NCI-H146 (cell line): Measurements from ENCODE around the gene DIAPH2.
A peak's percentile ranks its signal among the peaks of the same experiment; 100 is the strongest.

Experiments
- DNase-seq: peaks from one replicate; lab custom pipeline; 2025; lab: John Stamatoyannopoulos, UW

Gene DIAPH2

GRCh38 chrX:97057349-97057909 is 372.8 kb downstream of the DIAPH2 start:
- DNase-seq, result peak; percentile 80

- no peak for DNase-seq
These were observed 375.4 kb downstream of the DIAPH2 start for GRCh38 chrX:97060020-97060419.

DNA sequence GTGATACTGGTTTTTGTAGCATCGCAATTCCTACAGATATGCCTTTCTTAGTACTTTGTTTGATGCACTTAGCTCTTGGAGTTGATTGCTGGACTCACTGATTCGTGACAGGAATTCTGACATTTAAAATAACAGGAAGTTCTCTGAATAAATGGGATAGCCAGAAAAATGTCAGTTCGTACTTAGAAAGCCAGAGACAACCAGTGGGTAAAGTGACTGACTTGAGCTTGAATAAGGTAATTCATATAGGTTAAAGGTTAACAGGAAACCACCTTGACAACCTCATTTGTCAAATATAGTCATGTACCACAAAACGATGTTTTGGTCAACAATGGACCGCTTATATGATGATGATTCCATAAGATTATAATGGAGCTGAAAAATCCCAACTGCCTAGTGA is 380.4 kb downstream of the DIAPH2 start:
- DNase-seq, result no peak

DNA sequence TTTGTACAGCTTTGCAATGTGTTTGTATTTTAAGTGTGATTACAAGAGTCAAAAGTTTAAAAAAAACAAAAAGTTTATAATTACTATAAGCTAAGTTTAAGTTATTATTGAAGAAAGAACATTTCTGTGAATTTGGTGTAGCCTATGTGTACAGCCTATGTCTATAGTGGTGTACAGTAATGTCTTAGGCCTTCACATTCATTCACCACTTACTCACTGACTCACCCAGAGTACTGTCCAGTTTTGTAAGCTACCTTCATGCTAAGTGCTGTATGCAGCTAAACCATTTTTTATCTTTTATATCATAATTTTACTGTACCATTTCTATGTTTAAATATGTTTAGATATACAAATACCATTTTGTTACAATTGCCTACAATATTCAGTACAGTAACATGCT is 381.3 kb downstream of the DIAPH2 start:
- DNase-seq, result no peak

GRCh38 chrX:97066381-97066780 is 381.7 kb downstream of the DIAPH2 start:
- no peak for DNase-seq

- no peak for DNase-seq
These were observed 385.7 kb downstream of the DIAPH2 start for GRCh38 chrX:97070346-97070745.

DNA sequence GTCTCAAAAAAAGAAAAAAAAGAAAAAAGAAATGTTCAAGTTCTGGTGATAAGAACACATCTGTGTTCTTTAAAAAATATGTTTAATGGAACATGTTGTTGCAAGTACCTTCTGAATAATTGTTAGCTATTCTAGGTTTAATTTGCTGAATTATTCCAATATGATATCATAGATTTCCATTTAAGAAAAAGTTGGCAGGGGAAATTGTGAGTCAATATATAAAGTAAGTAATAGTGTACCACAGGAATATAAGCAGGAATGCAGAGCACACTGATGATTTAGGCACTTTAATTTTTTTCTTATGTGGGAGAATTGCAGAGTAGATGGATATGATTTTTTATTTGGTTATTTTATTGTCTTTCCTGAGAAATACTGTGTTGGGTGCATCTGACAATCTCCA is 389.8 kb downstream of the DIAPH2 start:
- no peak for DNase-seq

GRCh38 chrX:97089116-97089515 is 404.5 kb downstream of the DIAPH2 start:
- DNase-seq, result no peak

DNA sequence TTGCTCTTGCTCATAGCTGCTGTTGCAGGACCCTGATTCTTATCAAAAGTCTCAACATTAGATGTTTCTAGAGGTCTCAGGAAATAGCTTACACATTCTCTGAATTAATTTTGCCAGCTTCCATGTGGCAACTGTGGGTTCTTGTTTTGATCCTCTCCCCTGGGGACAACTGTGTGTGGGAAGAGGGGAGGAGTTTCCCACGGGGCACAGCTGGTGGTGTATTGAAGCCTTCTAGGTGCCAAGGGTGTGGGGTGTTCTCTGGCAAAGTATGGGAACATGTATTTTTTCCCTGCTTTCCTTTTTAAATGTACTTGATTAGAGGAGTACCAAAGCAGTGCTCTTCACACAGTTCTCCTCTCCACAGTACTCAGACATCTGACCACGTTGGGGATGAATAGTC is 411.7 kb downstream of the DIAPH2 start:
- no peak for DNase-seq

DNA sequence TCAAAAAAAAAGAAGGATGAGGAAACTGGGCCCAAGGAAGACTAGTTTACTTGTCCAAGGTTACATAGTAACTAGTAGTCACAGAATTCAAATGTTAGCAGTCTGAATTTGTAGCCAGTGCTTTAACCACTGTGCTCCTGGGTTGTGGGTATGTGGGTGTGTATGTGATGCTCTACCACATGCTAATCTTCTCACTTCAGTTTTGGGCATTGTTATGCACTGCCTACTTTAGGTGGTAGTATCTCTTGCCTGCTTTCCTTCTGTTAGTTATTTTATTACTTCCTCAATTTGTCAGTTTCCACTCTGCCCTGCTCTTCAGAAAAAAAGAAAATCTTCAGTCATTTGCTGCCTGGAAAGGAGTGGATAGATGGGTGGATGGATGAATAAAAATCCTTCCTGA is 418.3 kb downstream of the DIAPH2 start:
- DNase-seq, result no peak

DNA sequence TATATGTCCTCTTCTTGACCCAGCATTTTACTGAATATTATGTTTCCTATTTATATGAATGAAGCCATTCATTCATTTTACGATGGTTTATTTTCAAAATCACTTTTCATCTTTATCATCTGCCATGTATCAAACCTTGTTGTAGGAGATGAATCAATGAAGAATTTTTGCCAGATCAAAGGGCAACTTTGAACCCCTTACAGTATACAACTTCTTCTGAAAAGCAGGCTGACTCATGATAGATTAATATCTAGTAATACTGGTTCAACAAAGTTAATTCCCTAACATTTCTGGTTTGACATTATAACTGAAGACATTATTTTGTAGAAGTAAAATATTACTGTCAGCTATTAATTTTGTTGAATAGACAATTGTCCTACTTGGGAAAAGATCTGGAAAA is 425.1 kb downstream of the DIAPH2 start:
- DNase-seq, result no peak

DNA sequence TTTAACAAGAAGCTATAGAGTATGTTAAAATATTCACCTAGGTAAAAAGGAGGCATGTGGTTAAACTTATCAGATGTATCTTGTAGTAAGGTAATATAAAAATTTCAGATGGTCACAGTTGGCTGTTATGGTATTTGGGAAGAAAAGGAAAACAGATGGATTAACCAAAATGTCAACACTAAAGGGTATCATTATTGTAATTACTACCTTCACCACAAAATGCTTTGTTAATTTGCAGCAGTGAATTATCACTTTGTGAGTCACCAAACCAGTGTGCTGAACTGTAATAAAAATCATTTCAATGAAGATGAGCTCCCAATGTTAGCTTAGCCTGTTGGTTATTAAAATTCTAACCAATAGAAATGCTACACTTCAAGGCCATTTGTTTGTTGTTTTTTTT is 432.9 kb downstream of the DIAPH2 start:
- DNase-seq, result peak; percentile 79

GRCh38 chrX:97119474-97120109 is 434.9 kb downstream of the DIAPH2 start:
- DNase-seq, result peak; percentile 34

GRCh38 chrX:97123001-97123400 is 438.4 kb downstream of the DIAPH2 start:
- DNase-seq, result no peak

- no peak for DNase-seq
These were observed 441.4 kb downstream of the DIAPH2 start for GRCh38 chrX:97126020-97126419.

- no peak for DNase-seq
These were observed 448.2 kb downstream of the DIAPH2 start for GRCh38 chrX:97132664-97133415.

- no peak for DNase-seq
These were observed 461.3 kb downstream of the DIAPH2 start for GRCh38 chrX:97145934-97146333.

- no peak for DNase-seq
These were observed 471.2 kb downstream of the DIAPH2 start for GRCh38 chrX:97155816-97156215.

GRCh38 chrX:97158269-97158668 is 473.6 kb downstream of the DIAPH2 start:
- peak; percentile 52 for DNase-seq

GRCh38 chrX:97159916-97160800 is 475.5 kb downstream of the DIAPH2 start:
- no peak for DNase-seq

DNA sequence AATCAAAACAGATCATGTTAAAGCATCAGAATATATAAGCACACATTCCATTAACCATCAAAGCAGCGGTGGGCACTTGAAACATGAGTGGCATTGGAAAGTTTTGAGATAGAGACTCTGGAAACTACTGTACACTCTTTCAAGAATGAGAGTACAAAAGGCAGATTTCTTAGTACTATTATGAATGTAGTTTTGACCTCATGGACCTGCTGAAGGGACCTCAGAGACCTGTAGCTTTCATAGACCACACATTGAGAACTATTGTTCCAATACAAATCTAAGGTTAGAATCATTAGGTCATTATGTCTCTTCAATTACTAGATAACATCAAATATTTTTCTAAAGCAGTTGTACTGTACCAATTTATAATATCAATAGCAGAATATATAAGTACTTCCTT is 482.7 kb downstream of the DIAPH2 start:
- peak; percentile 4 for DNase-seq

GRCh38 chrX:97168646-97169045 is 484.0 kb downstream of the DIAPH2 start:
- no peak for DNase-seq
